H1 (cell line): ENCODE data around the gene DELE1. TPM values are rescaled to one million over a fixed set of nuclear protein-coding genes. Genes with fewer than 3 reads are reported as not detected.

Source experiments
- CBX8 ChIP-seq: fragments of 300-800, 300-1000 bp; sonication (generic); IDR thresholded peaks from 2 replicates; pipeline ENCODE4 v1.7.1; 2016; ENCODE audit warnings: low read depth, low read length, borderline replicate concordance
- EP300 ChIP-seq, 2 experiments: IDR thresholded peaks; 1 replicate in 1 of 2; 2 replicates in 1 of 2; pipeline ENCODE4 v1.6.1; 2011 to 2012; ENCODE audit warnings: low read depth in 2 of 2, low read length in 2 of 2, mild to moderate bottlenecking in 2 of 2, borderline replicate concordance in 1 of 2, inconsistent platforms in 1 of 2, moderate library complexity in 1 of 2
- FOSL1 ChIP-seq: IDR thresholded peaks from 2 replicates; pipeline ENCODE4 v1.6.1; 2011; ENCODE audit warnings: mild to moderate bottlenecking, low read depth, low read length, moderate library complexity; ENCODE audit not compliant: insufficient read depth
- GTF2F1 ChIP-seq: IDR thresholded peaks from 2 replicates; pipeline ENCODE4 v1.6.1; 2012; ENCODE audit warnings: low read depth, low read length, improper control_type of control experiment, borderline replicate concordance
- KDM1A ChIP-seq: fragments of 200-600, 300-600 bp; sonication (generic); IDR thresholded peaks from 2 replicates; pipeline ENCODE4 v1.7.1; 2016; ENCODE audit warnings: mild to moderate bottlenecking, low read length, borderline replicate concordance
- KDM4A ChIP-seq: IDR thresholded peaks from one replicate; pipeline ENCODE4 v1.7.1; 2012; ENCODE audit warnings: low read depth, mild to moderate bottlenecking, moderate library complexity, low read length, inconsistent platforms; ENCODE audit not compliant: severe bottlenecking
- SRF ChIP-seq: IDR thresholded peaks from 2 replicates; pipeline ENCODE4 v1.6.1; 2011; ENCODE audit warnings: mild to moderate bottlenecking, low read depth, low read length, moderate library complexity
- TAF1 ChIP-seq: IDR thresholded peaks from 2 replicates; pipeline ENCODE4 v1.6.1; 2011; ENCODE audit warnings: mild to moderate bottlenecking, low read depth, low read length
- TBP ChIP-seq: IDR thresholded peaks from 2 replicates; pipeline ENCODE4 v1.6.1; 2011; ENCODE audit warnings: low read depth, low read length, improper control_type of control experiment
- polyA plus RNA-seq, 7 experiments: library from polyadenylated mRNA; depleted of rRNA in 3 of 7; stranded (reverse) in 5 of 7; unstranded in 2 of 7; fragments of >200 nt in 5 of 7; fragments of 200-250 nt in 2 of 7; gene quantifications; 1 replicate in 5 of 7; 2 replicates in 1 of 7; 4 replicates in 1 of 7; pipeline versions ENCODE4 v1.2.1 to v1.2.3, GENCODE V29; 2011 to 2013; ENCODE audit warnings: missing spikeins in 2 of 7, mixed read lengths in 2 of 7
- total RNA-seq: library from RNA; stranded (reverse); fragmentation: NEBNext Ultra II Directional; extraction: Animal tissue kit (Norgen Biotek cat#: 25700); gene quantifications from 2 replicates; pipeline ENCODE4 v1.2.1, GENCODE V29; 2021
- TF ChIP-seq, protein P1 (sequence below): IDR thresholded peaks from 2 replicates; pipeline ENCODE4 v1.6.1; 2012; ENCODE audit warnings: inconsistent platforms
- TF ChIP-seq, protein P2 (sequence below), 3 experiments: IDR thresholded peaks; 1 replicate in 2 of 3; 2 replicates in 1 of 3; pipeline versions ENCODE4 v1.5.1 to v1.6.1; 2011; ENCODE audit warnings: low read length in 3 of 3, mild to moderate bottlenecking in 3 of 3, inconsistent platforms in 2 of 3, low read depth in 1 of 3, moderate library complexity in 1 of 3; ENCODE audit not compliant: insufficient read depth in 1 of 3; ENCODE audit errors: control extremely low read depth in 1 of 3

DELE1 gene
- total and polyA plus RNA-seq, 2 of the 8 experiments (the other 6 are each of a cell fraction or from before 2014, with no cell fraction given) = 61.4 to 114 TPM

DNA sequence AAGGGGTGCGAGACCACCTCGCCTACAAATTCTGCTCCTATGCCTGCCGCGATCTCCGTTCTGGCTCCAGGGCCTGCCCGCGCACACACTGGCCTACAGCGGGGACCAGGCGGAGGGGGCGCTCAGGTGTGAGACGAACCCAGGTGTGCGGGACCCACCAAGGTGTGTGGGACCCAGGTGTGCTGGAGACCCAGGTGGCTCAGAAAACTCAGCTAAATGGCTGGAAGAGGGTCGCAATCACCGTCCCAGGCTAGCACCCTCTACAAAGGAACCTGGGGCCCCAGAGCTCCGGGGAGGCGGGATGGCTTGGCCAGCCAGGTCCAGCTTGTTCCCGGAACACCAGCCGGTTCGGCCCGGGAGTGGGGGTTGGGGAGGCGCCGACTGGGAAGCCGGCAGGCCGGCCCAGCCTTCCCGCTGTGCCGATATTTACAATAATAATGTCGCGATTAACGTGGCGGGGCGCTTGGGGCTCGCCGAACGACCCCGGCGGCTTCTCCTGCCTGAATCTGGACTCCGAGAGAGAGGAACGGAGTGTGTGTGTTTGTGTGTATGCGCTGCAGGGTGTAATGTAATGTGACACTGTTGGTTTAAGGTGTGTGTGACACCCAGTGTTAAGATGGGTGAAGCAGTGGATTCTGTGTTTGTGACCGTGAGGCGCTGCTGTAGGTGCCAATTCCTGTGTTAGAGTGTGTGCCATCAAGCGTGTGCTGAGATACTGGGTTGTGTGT lies 46.9 kb upstream of the DELE1 start (continued):
- TF ChIP-seq CBX8 = no peak
- 0 out of 2 replicates have a peak, but pooled peaks have one; percentile 12 for TF ChIP-seq TBP
- no peak for TF ChIP-seq SRF
- TF ChIP-seq TAF1 = no peak; the same call in 1 of the 2 replicates
- TF ChIP-seq KDM4A = no peak
- no peak for TF ChIP-seq KDM1A
- TF ChIP-seq EP300 (IDR thresholded peaks at IDR 0.05; ENCODE audit: borderline replicate concordance in 1 of 2, low read depth in 2 of 2, low read length in 2 of 2) = 0 out of 3 replicates have a peak, but pooled peaks of 1 of the 2 experiments have one; percentile 38
- no peak for TF ChIP-seq GTF2F1
- TF ChIP-seq, protein P1, sequence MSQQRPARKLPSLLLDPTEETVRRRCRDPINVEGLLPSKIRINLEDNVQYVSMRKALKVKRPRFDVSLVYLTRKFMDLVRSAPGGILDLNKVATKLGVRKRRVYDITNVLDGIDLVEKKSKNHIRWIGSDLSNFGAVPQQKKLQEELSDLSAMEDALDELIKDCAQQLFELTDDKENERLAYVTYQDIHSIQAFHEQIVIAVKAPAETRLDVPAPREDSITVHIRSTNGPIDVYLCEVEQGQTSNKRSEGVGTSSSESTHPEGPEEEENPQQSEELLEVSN = 0 out of 2 replicates have a peak, but pooled peaks have one; percentile 10
- TF ChIP-seq FOSL1 = no peak
- TF ChIP-seq, protein P2, sequence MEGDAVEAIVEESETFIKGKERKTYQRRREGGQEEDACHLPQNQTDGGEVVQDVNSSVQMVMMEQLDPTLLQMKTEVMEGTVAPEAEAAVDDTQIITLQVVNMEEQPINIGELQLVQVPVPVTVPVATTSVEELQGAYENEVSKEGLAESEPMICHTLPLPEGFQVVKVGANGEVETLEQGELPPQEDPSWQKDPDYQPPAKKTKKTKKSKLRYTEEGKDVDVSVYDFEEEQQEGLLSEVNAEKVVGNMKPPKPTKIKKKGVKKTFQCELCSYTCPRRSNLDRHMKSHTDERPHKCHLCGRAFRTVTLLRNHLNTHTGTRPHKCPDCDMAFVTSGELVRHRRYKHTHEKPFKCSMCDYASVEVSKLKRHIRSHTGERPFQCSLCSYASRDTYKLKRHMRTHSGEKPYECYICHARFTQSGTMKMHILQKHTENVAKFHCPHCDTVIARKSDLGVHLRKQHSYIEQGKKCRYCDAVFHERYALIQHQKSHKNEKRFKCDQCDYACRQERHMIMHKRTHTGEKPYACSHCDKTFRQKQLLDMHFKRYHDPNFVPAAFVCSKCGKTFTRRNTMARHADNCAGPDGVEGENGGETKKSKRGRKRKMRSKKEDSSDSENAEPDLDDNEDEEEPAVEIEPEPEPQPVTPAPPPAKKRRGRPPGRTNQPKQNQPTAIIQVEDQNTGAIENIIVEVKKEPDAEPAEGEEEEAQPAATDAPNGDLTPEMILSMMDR (IDR thresholded peaks at IDR 0.05; ENCODE audit: control extremely low read depth in 1 of 3, insufficient read depth in 1 of 3, low read depth in 1 of 3, low read length in 3 of 3) = no peak
